Body of pancreas (tissue), 4 donors: ENCODE results near the gene NRN1L. TPM values are rescaled to one million over a fixed set of nuclear protein-coding genes. Genes with fewer than 3 reads are reported as not detected.
A peak's percentile ranks its signal among the peaks of the same experiment; 100 is the strongest.

Source experiments
- ATAC-seq: fragments of 150-250 bp; one replicate; pipeline ENCODE4 v1.9.1; 2016
- DNase-seq, 4 donors: peaks; one replicate each; pipeline ENCODE4 v3.0.0-alpha.2; 2019
- H3K27ac ChIP-seq, 4 donors: fragments of 200-600 bp; sonication (generic); 1 replicate in 3 of 4; 2 replicates in 1 of 4; pipeline versions ENCODE4 v1.5.1 to v1.6.1; 2016 to 2019; ENCODE audit warnings: mild to moderate bottlenecking in 1 of 4, mixed read lengths in 1 of 4, moderate library complexity in 1 of 4
- H3K27me3 ChIP-seq, 2 donors: fragments of 200-600 bp; sonication (generic); one replicate each; pipeline ENCODE4 v1.6.0; 2016; ENCODE audit warnings: mild to moderate bottlenecking in 1 of 2
- H3K36me3 ChIP-seq, 2 donors: fragments of 200-600 bp; sonication (generic); replicated peaks in 1 of 2; 2 replicates each; pipeline ENCODE4 v1.5.1; 2016; ENCODE audit warnings: low read depth in 2 of 2; ENCODE audit not compliant: insufficient read depth in 1 of 2
- H3K4me1 ChIP-seq: fragments of 200-600 bp; sonication (generic); one replicate; pipeline ENCODE4 v1.6.0; 2016
- H3K4me3 ChIP-seq, 2 donors: fragments of 200-600 bp; sonication (generic); 1 replicate in 1 of 2; 2 replicates in 1 of 2; pipeline ENCODE4 v1.5.1; 2016 to 2019
- H3K9me3 ChIP-seq, 3 donors: fragments of 200-600 bp; sonication (generic); 1 replicate in 2 of 3; 2 replicates in 1 of 3; pipeline ENCODE4 v1.5.1; 2016
- CTCF ChIP-seq, 7 experiments: fragments of 450-650 bp in 4 of 7; fragments of 200-600 bp in 3 of 7; sonication (generic) in 3 of 7; IDR thresholded peaks; one replicate each; pipeline ENCODE4 v1.5.1; 2016 to 2019; ENCODE audit warnings: antibody characterized with exemption in 7 of 7
- POLR2A ChIP-seq, 3 donors: fragments of 450-650 bp; IDR thresholded peaks; one replicate each; pipeline ENCODE4 v1.6.1; 2016; ENCODE audit warnings: antibody characterized with exemption in 3 of 3, mild to moderate bottlenecking in 2 of 3
- WGBS, 2 donors: methylation state at CpG; one replicate each; pipeline ENCODE4 v1.1.5; 2017; 5-methylcytosine and 5-hydroxymethylcytosine counted together
- intact Hi-C: fragments of 100-400 bp; cut with DNase I; formaldehyde crosslinking; loops from one replicate; pipeline ENCODE4 v1.15.1; 2023
- total RNA-seq, 2 donors: library from RNA; depleted of rRNA; stranded (reverse); fragments of >200 nt; gene quantifications; one replicate each; pipeline ENCODE4 v1.1.0, GENCODE V29; 2016

NRN1L gene
- total RNA-seq, 2 donors from 2014 or later, result not detected

- ATAC-seq (no peak), DNase-seq (no peak)
- Histone ChIP-seq H3K27me3 (no peaks in the 10 kb centered on the region), H3K4me1 (peaks cover 42% of the 10 kb centered on the region), H3K4me3 (no peak overlapping the region), H3K27ac (peak overlapping the region in 1 of 4 donors; percentile 10), H3K9me3 (no peaks in the 10 kb centered on the region), H3K36me3 (no peaks in the 10 kb centered on the region)
- TF ChIP-seq POLR2A (IDR thresholded peaks at IDR 0.05), result no peak
- no peak for TF ChIP-seq CTCF (IDR thresholded peaks at IDR 0.05)
- 91 to 95% methylated on average over 2 of the region's 2 CpGs for WGBS, 2 donors
- intact Hi-C loops, result no loop called here
Measured at GRCh38 chr16:67864594-67864993, 20.1 kb upstream of the NRN1L start.

GRCh38 chr16:67865318-67865717 is 19.4 kb upstream of the NRN1L start:
- H3K4me3 ChIP-seq, result no peak overlapping the region
- WGBS, 2 donors, result 80 to 100% methylated on average over 1 to 2 of the region's 2 CpGs
- intact Hi-C loops, result no loop called here
- H3K27ac ChIP-seq, result peak overlapping the region in 1 of 4 donors; percentile 10
- DNase-seq (peak in 3 of 4 donors; percentile 31 to 48 (median 31)), ATAC-seq (no peak)
- TF ChIP-seq CTCF (IDR thresholded peaks at IDR 0.05) (peak in 3 of 7 experiments; percentile 28 to 40 (median 32)), POLR2A (IDR thresholded peaks at IDR 0.05) (no peak)
- peaks cover 42% of the 10 kb centered on the region for H3K4me1 ChIP-seq
- peaks cover 0 to under 1% of the 10 kb centered on the region in 2 donors for H3K36me3 ChIP-seq
- no peaks in the 10 kb centered on the region for H3K9me3 ChIP-seq
- H3K27me3 ChIP-seq, result no peaks in the 10 kb centered on the region

- Histone ChIP-seq H3K27ac (peak overlapping the region; percentile 70 to 89 (median 74)), H3K4me1 (peaks cover 39% of the 10 kb centered on the region), H3K9me3 (no peaks in the 10 kb centered on the region), H3K36me3 (peaks cover 0 to 2% of the 10 kb centered on the region in 2 donors), H3K27me3 (no peaks in the 10 kb centered on the region), H3K4me3 (no peak overlapping the region)
- intact Hi-C loops, result no loop called here
- TF ChIP-seq POLR2A (IDR thresholded peaks at IDR 0.05) (peak in 1 of 3 donors; percentile 19), CTCF (IDR thresholded peaks at IDR 0.05) (no peak)
- WGBS, 2 donors, result 23 to 55% methylated on average over 3 to 6 of the region's 6 CpGs
- ATAC-seq (peak; percentile 80), DNase-seq (peak; percentile 87 to 96 (median 94))
Measured at GRCh38 chr16:67868290-67868689, 16.4 kb upstream of the NRN1L start.

GRCh38 chr16:67869653-67870052 is 15.0 kb upstream of the NRN1L start:
- Histone ChIP-seq H3K9me3 (no peaks in the 10 kb centered on the region), H3K4me1 (peaks cover 43% of the 10 kb centered on the region), H3K4me3 (no peak overlapping the region), H3K36me3 (peaks cover 0 to 2% of the 10 kb centered on the region in 2 donors), H3K27me3 (no peaks in the 10 kb centered on the region), H3K27ac (peak overlapping the region; percentile 43 to 89 (median 74))
- TF ChIP-seq POLR2A (IDR thresholded peaks at IDR 0.05) (no peak), CTCF (IDR thresholded peaks at IDR 0.05) (no peak)
- 78 to 86% methylated on average over 6 to 7 of the region's 7 CpGs for WGBS, 2 donors
- intact Hi-C loops, result no loop called here
- ATAC-seq, result no peak
- no peak for DNase-seq

- no peak for ATAC-seq
- WGBS, 2 donors, result 69 to 87% methylated on average over 3 of the region's 3 CpGs
- Histone ChIP-seq H3K27me3 (no peaks in the 10 kb centered on the region), H3K4me3 (no peak overlapping the region), H3K9me3 (no peaks in the 10 kb centered on the region), H3K4me1 (peaks cover 51% of the 10 kb centered on the region), H3K36me3 (peaks cover 0 to 2% of the 10 kb centered on the region in 2 donors), H3K27ac (no peak overlapping the region)
- intact Hi-C loops, result no loop called here
- DNase-seq, result no peak
- TF ChIP-seq CTCF (IDR thresholded peaks at IDR 0.05) (no peak), POLR2A (IDR thresholded peaks at IDR 0.05) (no peak)
Measured at GRCh38 chr16:67871256-67871655, 13.4 kb upstream of the NRN1L start.
